HepG2 (cell line): Measurements from ENCODE around the gene UTP15. TPM values are rescaled to one million over a fixed set of nuclear protein-coding genes. Genes with fewer than 3 reads are reported as not detected.

Source experiments
- AGO2 ChIP-seq: fragments of 200-400 bp; formaldehyde crosslinking; optimal IDR thresholded peaks from 2 replicates; pipeline ENCODE3; 2017; ENCODE audit warnings: mild to moderate bottlenecking, low read depth, low read length, moderate library complexity
- HNRNPH1 ChIP-seq: fragments of 200-400 bp; formaldehyde crosslinking; optimal IDR thresholded peaks from 2 replicates; pipeline ENCODE3; 2017; ENCODE audit warnings: mild to moderate bottlenecking, low read depth, low read length
- MAFG ChIP-seq: sonication (generic); formaldehyde crosslinking; IDR thresholded peaks from 2 replicates; pipeline ENCODE4 v1.5.1; 2020; ENCODE audit warnings: mild to moderate bottlenecking, missing genetic modification reagents
- POLR2A ChIP-seq, 2 experiments: IDR thresholded peaks; 2 replicates each; pipeline ENCODE4 v1.6.1; 2011; ENCODE audit warnings: low read depth in 2 of 2, low read length in 2 of 2, mild to moderate bottlenecking in 1 of 2, moderate library complexity in 1 of 2; ENCODE audit not compliant: insufficient read depth in 1 of 2
- RFX5 ChIP-seq: IDR thresholded peaks from 2 replicates; pipeline ENCODE4 v1.6.1; 2011; ENCODE audit warnings: low read depth, low read length, improper control_type of control experiment
- SATB2 ChIP-seq: sonication (generic); formaldehyde crosslinking; IDR thresholded peaks from 2 replicates; pipeline ENCODE4 v1.5.0; 2020; ENCODE audit warnings: missing genetic modification reagents
- ZNF17 ChIP-seq: sonication (generic); formaldehyde crosslinking; IDR thresholded peaks from 2 replicates; pipeline ENCODE4 v1.5.0; 2020; ENCODE audit warnings: mild to moderate bottlenecking, missing genetic modification reagents
- ZNF343 ChIP-seq: sonication (generic); formaldehyde crosslinking; IDR thresholded peaks from 2 replicates; pipeline ENCODE4 v1.4.0; 2020; ENCODE audit warnings: mild to moderate bottlenecking, missing genetic modification reagents
- ZNF441 ChIP-seq: sonication (generic); formaldehyde crosslinking; IDR thresholded peaks from 2 replicates; pipeline ENCODE4 v1.7.0; 2021; ENCODE audit warnings: missing genetic modification reagents, borderline replicate concordance
- polyA plus RNA-seq, 8 experiments: library from polyadenylated mRNA; depleted of rRNA in 3 of 8; stranded (reverse) in 7 of 8; unstranded in 1 of 8; fragments of >200 nt; fragmentation: Illumina TruSeq in 4 of 8; extraction: Trizol in 4 of 8; gene quantifications; 2 replicates each; pipeline versions ENCODE4 v1.2.1 to v1.2.3, GENCODE V29; 2011 to 2016; ENCODE audit warnings: low read depth in 4 of 8, missing spikeins in 1 of 8, mixed read lengths in 1 of 8; ENCODE audit not compliant: insufficient read depth in 1 of 8
- total RNA-seq, 5 experiments: library from RNA; depleted of rRNA; stranded (reverse); fragments of >200 nt; fragmentation: Illumina TruSeq; extraction: Trizol; gene quantifications; 2 replicates each; pipeline ENCODE4 v1.2.3, GENCODE V29; 2016; ENCODE audit warnings: low read depth in 1 of 5
- TF ChIP-seq, protein P1 (sequence below): sonication (generic); formaldehyde crosslinking; IDR thresholded peaks from 2 replicates; pipeline ENCODE4 v1.5.0; 2020; ENCODE audit warnings: mild to moderate bottlenecking, missing genetic modification reagents, borderline replicate concordance
- TF ChIP-seq, protein P2 (sequence below): sonication (generic); formaldehyde crosslinking; conservative IDR thresholded peaks from 2 replicates; pipeline ENCODE4 v1.8.0; 2022; ENCODE audit warnings: low read depth, missing genetic modification reagents
- TF ChIP-seq, protein P3 (sequence below): sonication (generic); formaldehyde crosslinking; IDR thresholded peaks from 2 replicates; pipeline ENCODE4; 2020; ENCODE audit warnings: missing genetic modification reagents, mild to moderate bottlenecking, borderline replicate concordance

The UTP15 gene
- total and polyA plus RNA-seq, 2 of the 13 experiments (the other 11 are each of a cell fraction or from before 2014, with no cell fraction given), result 7.3 to 35.8 TPM

DNA sequence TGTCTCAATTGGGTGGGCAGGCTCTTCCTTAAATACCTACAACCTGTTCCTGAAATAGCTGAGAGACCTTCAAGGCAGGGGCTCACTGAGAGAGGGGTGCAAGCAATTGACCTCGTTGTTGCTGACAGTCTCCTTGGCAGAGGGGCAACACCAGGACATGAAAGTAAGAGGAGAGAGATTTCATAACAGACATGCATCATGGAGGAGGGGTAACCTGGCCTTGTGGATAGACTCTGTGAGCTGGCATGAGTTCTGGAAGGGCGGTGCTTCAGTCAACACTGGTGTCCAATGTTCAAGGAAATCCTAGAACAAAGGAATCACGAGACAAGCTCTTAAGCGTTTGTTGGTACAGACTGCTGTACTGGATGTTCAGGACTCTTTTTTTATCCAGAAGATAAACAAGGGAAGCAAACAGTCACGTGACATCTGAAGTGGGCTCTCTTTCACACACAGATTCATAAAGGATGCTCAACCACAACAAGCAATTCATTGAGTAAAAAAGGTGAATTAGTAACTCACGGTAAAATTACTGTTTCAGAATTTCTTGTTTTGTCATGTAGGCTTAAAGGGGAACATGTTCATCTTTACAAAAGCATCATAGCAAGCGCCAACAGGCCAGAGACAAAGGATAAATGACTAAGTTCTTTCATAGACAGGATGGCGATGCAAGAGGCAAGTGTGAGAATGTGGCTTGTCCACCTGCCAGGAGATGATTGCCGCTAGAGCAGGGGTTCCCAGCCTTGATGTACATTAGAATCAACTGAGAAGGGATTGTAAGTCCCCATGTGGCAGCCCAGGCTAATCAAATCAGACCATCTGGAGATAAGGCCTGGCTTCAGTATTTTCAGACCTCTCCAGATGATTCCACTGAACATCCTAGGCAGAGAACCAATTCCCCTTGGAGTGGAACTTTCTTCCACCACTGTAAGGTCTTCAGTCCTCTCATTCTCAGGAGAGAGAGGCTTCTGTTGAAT, 20.8 kb upstream of the UTP15 start (continued):
- TF ChIP-seq ZNF343 (CRISPR knock-in tag), result peak; percentile 86; the same call in 1 of the 2 replicates
- TF ChIP-seq, protein P1, sequence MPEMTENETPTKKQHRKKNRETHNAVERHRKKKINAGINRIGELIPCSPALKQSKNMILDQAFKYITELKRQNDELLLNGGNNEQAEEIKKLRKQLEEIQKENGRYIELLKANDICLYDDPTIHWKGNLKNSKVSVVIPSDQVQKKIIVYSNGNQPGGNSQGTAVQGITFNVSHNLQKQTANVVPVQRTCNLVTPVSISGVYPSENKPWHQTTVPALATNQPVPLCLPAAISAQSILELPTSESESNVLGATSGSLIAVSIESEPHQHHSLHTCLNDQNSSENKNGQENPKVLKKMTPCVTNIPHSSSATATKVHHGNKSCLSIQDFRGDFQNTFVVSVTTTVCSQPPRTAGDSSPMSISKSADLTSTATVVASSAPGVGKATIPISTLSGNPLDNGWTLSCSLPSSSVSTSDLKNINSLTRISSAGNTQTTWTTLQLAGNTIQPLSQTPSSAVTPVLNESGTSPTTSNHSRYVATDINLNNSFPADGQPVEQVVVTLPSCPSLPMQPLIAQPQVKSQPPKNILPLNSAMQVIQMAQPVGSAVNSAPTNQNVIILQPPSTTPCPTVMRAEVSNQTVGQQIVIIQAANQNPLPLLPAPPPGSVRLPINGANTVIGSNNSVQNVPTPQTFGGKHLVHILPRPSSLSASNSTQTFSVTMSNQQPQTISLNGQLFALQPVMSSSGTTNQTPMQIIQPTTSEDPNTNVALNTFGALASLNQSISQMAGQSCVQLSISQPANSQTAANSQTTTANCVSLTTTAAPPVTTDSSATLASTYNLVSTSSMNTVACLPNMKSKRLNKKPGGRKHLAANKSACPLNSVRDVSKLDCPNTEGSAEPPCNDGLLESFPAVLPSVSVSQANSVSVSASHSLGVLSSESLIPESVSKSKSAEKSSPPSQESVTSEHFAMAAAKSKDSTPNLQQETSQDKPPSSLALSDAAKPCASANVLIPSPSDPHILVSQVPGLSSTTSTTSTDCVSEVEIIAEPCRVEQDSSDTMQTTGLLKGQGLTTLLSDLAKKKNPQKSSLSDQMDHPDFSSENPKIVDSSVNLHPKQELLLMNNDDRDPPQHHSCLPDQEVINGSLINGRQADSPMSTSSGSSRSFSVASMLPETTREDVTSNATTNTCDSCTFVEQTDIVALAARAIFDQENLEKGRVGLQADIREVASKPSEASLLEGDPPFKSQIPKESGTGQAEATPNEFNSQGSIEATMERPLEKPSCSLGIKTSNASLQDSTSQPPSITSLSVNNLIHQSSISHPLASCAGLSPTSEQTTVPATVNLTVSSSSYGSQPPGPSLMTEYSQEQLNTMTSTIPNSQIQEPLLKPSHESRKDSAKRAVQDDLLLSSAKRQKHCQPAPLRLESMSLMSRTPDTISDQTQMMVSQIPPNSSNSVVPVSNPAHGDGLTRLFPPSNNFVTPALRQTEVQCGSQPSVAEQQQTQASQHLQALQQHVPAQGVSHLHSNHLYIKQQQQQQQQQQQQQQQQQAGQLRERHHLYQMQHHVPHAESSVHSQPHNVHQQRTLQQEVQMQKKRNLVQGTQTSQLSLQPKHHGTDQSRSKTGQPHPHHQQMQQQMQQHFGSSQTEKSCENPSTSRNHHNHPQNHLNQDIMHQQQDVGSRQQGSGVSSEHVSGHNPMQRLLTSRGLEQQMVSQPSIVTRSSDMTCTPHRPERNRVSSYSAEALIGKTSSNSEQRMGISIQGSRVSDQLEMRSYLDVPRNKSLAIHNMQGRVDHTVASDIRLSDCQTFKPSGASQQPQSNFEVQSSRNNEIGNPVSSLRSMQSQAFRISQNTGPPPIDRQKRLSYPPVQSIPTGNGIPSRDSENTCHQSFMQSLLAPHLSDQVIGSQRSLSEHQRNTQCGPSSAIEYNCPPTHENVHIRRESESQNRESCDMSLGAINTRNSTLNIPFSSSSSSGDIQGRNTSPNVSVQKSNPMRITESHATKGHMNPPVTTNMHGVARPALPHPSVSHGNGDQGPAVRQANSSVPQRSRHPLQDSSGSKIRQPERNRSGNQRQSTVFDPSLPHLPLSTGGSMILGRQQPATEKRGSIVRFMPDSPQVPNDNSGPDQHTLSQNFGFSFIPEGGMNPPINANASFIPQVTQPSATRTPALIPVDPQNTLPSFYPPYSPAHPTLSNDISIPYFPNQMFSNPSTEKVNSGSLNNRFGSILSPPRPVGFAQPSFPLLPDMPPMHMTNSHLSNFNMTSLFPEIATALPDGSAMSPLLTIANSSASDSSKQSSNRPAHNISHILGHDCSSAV (CRISPR knock-in tag), result no peak
- TF ChIP-seq, protein P2, sequence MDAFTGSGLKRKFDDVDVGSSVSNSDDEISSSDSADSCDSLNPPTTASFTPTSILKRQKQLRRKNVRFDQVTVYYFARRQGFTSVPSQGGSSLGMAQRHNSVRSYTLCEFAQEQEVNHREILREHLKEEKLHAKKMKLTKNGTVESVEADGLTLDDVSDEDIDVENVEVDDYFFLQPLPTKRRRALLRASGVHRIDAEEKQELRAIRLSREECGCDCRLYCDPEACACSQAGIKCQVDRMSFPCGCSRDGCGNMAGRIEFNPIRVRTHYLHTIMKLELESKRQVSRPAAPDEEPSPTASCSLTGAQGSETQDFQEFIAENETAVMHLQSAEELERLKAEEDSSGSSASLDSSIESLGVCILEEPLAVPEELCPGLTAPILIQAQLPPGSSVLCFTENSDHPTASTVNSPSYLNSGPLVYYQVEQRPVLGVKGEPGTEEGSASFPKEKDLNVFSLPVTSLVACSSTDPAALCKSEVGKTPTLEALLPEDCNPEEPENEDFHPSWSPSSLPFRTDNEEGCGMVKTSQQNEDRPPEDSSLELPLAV (CRISPR knock-in tag), result no peak
- no peak for TF ChIP-seq HNRNPH1
- no peak for TF ChIP-seq MAFG (CRISPR knock-in tag)
- TF ChIP-seq SATB2 (CRISPR knock-in tag), result 0 out of 2 replicates have a peak, but pooled peaks have one; percentile 22
- TF ChIP-seq, protein P3, sequence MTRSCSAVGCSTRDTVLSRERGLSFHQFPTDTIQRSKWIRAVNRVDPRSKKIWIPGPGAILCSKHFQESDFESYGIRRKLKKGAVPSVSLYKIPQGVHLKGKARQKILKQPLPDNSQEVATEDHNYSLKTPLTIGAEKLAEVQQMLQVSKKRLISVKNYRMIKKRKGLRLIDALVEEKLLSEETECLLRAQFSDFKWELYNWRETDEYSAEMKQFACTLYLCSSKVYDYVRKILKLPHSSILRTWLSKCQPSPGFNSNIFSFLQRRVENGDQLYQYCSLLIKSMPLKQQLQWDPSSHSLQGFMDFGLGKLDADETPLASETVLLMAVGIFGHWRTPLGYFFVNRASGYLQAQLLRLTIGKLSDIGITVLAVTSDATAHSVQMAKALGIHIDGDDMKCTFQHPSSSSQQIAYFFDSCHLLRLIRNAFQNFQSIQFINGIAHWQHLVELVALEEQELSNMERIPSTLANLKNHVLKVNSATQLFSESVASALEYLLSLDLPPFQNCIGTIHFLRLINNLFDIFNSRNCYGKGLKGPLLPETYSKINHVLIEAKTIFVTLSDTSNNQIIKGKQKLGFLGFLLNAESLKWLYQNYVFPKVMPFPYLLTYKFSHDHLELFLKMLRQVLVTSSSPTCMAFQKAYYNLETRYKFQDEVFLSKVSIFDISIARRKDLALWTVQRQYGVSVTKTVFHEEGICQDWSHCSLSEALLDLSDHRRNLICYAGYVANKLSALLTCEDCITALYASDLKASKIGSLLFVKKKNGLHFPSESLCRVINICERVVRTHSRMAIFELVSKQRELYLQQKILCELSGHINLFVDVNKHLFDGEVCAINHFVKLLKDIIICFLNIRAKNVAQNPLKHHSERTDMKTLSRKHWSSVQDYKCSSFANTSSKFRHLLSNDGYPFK, result no peak
- no peak for TF ChIP-seq RFX5
- TF ChIP-seq ZNF17 (CRISPR knock-in tag), result no peak
- TF ChIP-seq POLR2A (IDR thresholded peaks at IDR 0.05; ENCODE audit: insufficient read depth in 1 of 2, low read depth in 2 of 2, low read length in 2 of 2), result peak; percentile 5 to 49; a peak in 3 of 4 replicates
- TF ChIP-seq ZNF441 (CRISPR knock-in tag), result no peak
- TF ChIP-seq AGO2, result no peak
